Lung (tissue), 5 donors: ENCODE measurements around the gene TMEM165. TPM values are rescaled to one million over a fixed set of nuclear protein-coding genes. Genes with fewer than 3 reads are reported as not detected.

ENCODE experiments used
- polyA plus RNA-seq, 2 donors: library from polyadenylated mRNA; stranded (reverse); fragments of 200-250 nt; gene quantifications; one replicate each; pipeline ENCODE4 v1.2.1, GENCODE V29; 2013
- small RNA-seq: library from RNA; depleted of rRNA; stranded (forward); fragments of <200 nt; gene quantifications from one replicate; pipeline ENCODE3, GENCODE V24; 2014; ENCODE audit warnings: low replicate concordance
- total RNA-seq, 2 donors: library from RNA; depleted of rRNA in 1 of 2; stranded (reverse); fragments of >200 nt in 1 of 2; gene quantifications; one replicate each; pipeline ENCODE4 v1.2.1, GENCODE V29; 2014 to 2021
- donor health status: Bipolar disorder and iron deficiency.
- donor health status: healthy.
- donor health status: DM: yes; HTN: yes; CAD: no.

Gene TMEM165
- total and polyA plus RNA-seq, 4 donors: 152 to 184 (median 178) TPM

Small RNA genes lying within 50 kb of the gene (small RNA-seq; reads per million reads assigned to genes)
- not detected for gene RF00019

Other genes starting within 250 kb of the TMEM165 start
- 10 to 100 TPM; 13.6 to 31.5 TPM for gene SRD5A3, start 49.7 kb upstream of the TMEM165 start, total RNA-seq
- gene SRD5A3, start 49.7 kb upstream of the TMEM165 start, polyA plus RNA-seq: 10 to 100 TPM; 16.6 to 37.1 TPM
- gene CLOCK, start 151.0 kb downstream of the TMEM165 start, total RNA-seq: 10 to 100 TPM; 22.2 to 29.7 TPM
- 1 to 10 TPM; 6.2 to 7.2 TPM for gene CLOCK, start 151.0 kb downstream of the TMEM165 start, polyA plus RNA-seq
- not detected for gene PDCL2, start 196.3 kb downstream of the TMEM165 start, total RNA-seq
- not detected for gene PDCL2, start 196.3 kb downstream of the TMEM165 start, polyA plus RNA-seq
- gene NMU, start 240.3 kb downstream of the TMEM165 start, total RNA-seq: 1 to 10 TPM; 1.5 to 2.6 TPM
- 1 to 10 TPM; 1.1 to 1.8 TPM for gene NMU, start 240.3 kb downstream of the TMEM165 start, polyA plus RNA-seq